Stomach (tissue), 9 donors: ENCODE results near the gene KCNQ1. TPM values are rescaled to one million over a fixed set of nuclear protein-coding genes. Genes with fewer than 3 reads are reported as not detected.
A peak's percentile ranks its signal among the peaks of the same experiment; 100 is the strongest.

Experiments used
- DNase-seq, 2 donors: peaks; one replicate each; pipeline versions ENCODE4 v3.0.0 to v3.0.0-alpha.2; 2013 to 2019
- H3K27ac ChIP-seq, 5 donors: fragments of 200-600 bp in 4 of 5; sonication (generic) in 4 of 5; one replicate each; pipeline ENCODE4 v1.5.1; 2013 to 2019; ENCODE audit warnings: mild to moderate bottlenecking in 1 of 5, moderate library complexity in 1 of 5
- H3K27me3 ChIP-seq, 3 donors: fragments of 200-600 bp; sonication (generic); one replicate each; pipeline ENCODE4 v1.5.1; 2017 to 2019; ENCODE audit warnings: mixed run types in 1 of 3
- H3K36me3 ChIP-seq, 4 donors: fragments of 200-600 bp; sonication (generic); 1 replicate in 3 of 4; 2 replicates in 1 of 4; pipeline ENCODE4 v1.5.1; 2016 to 2019
- H3K4me1 ChIP-seq, 4 donors: fragments of 200-600 bp; sonication (generic); one replicate each; pipeline ENCODE4 v1.5.1; 2016 to 2019
- H3K4me3 ChIP-seq, 4 donors: fragments of 200-600 bp; sonication (generic) in 3 of 4; one replicate each; pipeline ENCODE4 v1.5.1; 2016 to 2019; ENCODE audit warnings: mild to moderate bottlenecking in 1 of 4
- H3K9me3 ChIP-seq, 4 donors: fragments of 200-600 bp; sonication (generic); one replicate each; pipeline ENCODE4 v1.5.1; 2016 to 2019
- CTCF ChIP-seq, 7 experiments: fragments of 450-650 bp in 4 of 7; fragments of 200-600 bp in 3 of 7; sonication (generic) in 3 of 7; IDR thresholded peaks; one replicate each; pipeline ENCODE4 v1.5.1; 2016 to 2019; ENCODE audit warnings: antibody characterized with exemption in 7 of 7, control low read depth in 2 of 7, mild to moderate bottlenecking in 1 of 7
- EP300 ChIP-seq: sonication (generic); formaldehyde crosslinking; IDR thresholded peaks from one replicate; pipeline ENCODE4 v1.6.1; 2017; ENCODE audit warnings: antibody characterized with exemption
- POLR2A ChIP-seq, 4 donors: fragments of 450-650 bp; IDR thresholded peaks; one replicate each; pipeline ENCODE4 v1.6.1; 2016; ENCODE audit warnings: antibody characterized with exemption in 4 of 4, control low read depth in 2 of 4, mild to moderate bottlenecking in 1 of 4, moderate library complexity in 1 of 4
- POLR2AphosphoS5 ChIP-seq, 3 donors: sonication (generic); formaldehyde crosslinking; IDR thresholded peaks; one replicate each; pipeline ENCODE4 v1.6.1; 2016; ENCODE audit warnings: antibody characterized with exemption in 3 of 3
- WGBS, 5 donors: extraction: QIAGEN DNeasy Blood & Tissue Kit in 3 of 5; methylation state at CpG; one replicate each; pipeline versions ENCODE4 v1.1.5 to v1.1.7; 2013 to 2018; 5-methylcytosine and 5-hydroxymethylcytosine counted together
- intact Hi-C: fragments of 100-400 bp; cut with DNase I; formaldehyde crosslinking; loops from one replicate; pipeline ENCODE4 v1.15.1; 2023; ENCODE audit warnings: low total_unique reads
- polyA plus RNA-seq, 3 donors: library from polyadenylated mRNA; stranded (reverse); fragments of 200-250 nt; gene quantifications; one replicate each; pipeline ENCODE4 v1.2.3, GENCODE V29; 2013
- total RNA-seq, 5 donors: library from RNA; depleted of rRNA; stranded (reverse); fragments of >200 nt; gene quantifications; one replicate each; pipeline versions ENCODE4 v1.1.0 to v1.2.3, GENCODE V29; 2014 to 2016
- donor health status: healthy with polysubstance abuse.
- donor health status: Bipolar disorder and iron deficiency.
- donor health status: healthy.

The KCNQ1 gene
- total and polyA plus RNA-seq, 8 donors, result 12.1 to 155 (median 49.0) TPM

- Histone ChIP-seq H3K9me3 (no peaks in the 10 kb centered on the region), H3K36me3 (peaks cover 0 to 15% (median 10%) of the 10 kb centered on the region in 4 donors), H3K27me3 (no peaks in the 10 kb centered on the region), H3K27ac (peak overlapping the region in 1 of 5 donors; percentile 43), H3K4me1 (peaks cover 16 to 84% (median 56%) of the 10 kb centered on the region in 4 donors), H3K4me3 (no peak overlapping the region)
- intact Hi-C loops, result no loop called here
- WGBS, 5 donors, result 36 to 68% (median 57%) methylated on average over 7 of the region's 7 CpGs
- DNase-seq, result peak in 1 of 2 donors; percentile 49
- TF ChIP-seq CTCF (IDR thresholded peaks at IDR 0.05) (no peak), EP300 (no peak), POLR2A (IDR thresholded peaks at IDR 0.05) (no peak)
Observed at GRCh38 chr11:2687782-2688191, 243.0 kb downstream of the KCNQ1 start.

- Histone ChIP-seq H3K4me3 (no peak overlapping the region), H3K27me3 (no peaks in the 10 kb centered on the region), H3K9me3 (no peaks in the 10 kb centered on the region), H3K36me3 (peaks cover 0 to 15% (median 11%) of the 10 kb centered on the region in 4 donors), H3K4me1 (peaks cover 11 to 84% (median 61%) of the 10 kb centered on the region in 4 donors), H3K27ac (peak overlapping the region in 1 of 5 donors; percentile 12)
- WGBS, 5 donors, result 83 to 94% (median 92%) methylated on average over 2 to 6 of the region's 6 CpGs
- TF ChIP-seq CTCF (IDR thresholded peaks at IDR 0.05) (no peak), EP300 (no peak), POLR2AphosphoS5 (IDR thresholded peaks at IDR 0.05) (no peak), POLR2A (IDR thresholded peaks at IDR 0.05) (no peak)
- DNase-seq, result no peak
- intact Hi-C loops, result no loop called here
Observed at GRCh38 chr11:2688381-2689231, 243.8 kb downstream of the KCNQ1 start.

- no peak for DNase-seq
- 67 to 75% (median 73%) methylated on average over 8 of the region's 8 CpGs for WGBS, 5 donors
- TF ChIP-seq POLR2AphosphoS5 (IDR thresholded peaks at IDR 0.05) (no peak), EP300 (no peak), CTCF (IDR thresholded peaks at IDR 0.05) (no peak), POLR2A (IDR thresholded peaks at IDR 0.05) (no peak)
- Histone ChIP-seq H3K36me3 (peaks cover 0 to 13% (median 7%) of the 10 kb centered on the region in 4 donors), H3K27ac (peak overlapping the region in 1 of 5 donors; percentile 4), H3K9me3 (no peaks in the 10 kb centered on the region), H3K4me3 (no peak overlapping the region), H3K4me1 (peaks cover 11 to 87% (median 69%) of the 10 kb centered on the region in 4 donors), H3K27me3 (no peaks in the 10 kb centered on the region)
- intact Hi-C loops, result no loop called here
Observed at GRCh38 chr11:2689651-2690575, 245.1 kb downstream of the KCNQ1 start.
